Measurements from ENCODE around the gene IRAK3. TPM values are rescaled to one million over a fixed set of nuclear protein-coding genes. Genes with fewer than 3 reads are reported as not detected.
A peak's percentile ranks its signal among the peaks of the same experiment; 100 is the strongest.

IRAK3 gene
- total and polyA plus RNA-seq, 2 donors (not counting 1 experiment from before 2014, with no cell fraction given): 3.9 to 4.3 TPM

DNA sequence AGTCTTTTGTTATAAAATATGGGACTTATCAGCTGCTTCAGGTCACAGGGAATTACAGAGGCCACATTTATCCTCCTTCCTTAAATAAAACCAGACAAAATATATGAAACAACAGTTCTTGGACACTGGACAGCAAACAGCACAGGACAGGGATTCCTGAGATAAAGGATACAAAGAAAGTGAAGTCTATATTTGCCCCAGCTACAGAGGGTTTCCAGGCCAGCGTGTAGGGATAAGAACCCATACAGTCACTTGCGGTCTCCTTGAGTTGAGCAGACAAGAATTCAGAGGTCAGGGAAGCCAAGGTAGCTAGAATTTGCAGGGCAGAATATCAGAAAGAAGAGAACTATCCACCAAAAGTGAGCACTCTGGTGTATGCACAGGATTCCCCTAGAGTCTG lies 49.7 kb upstream of the IRAK3 start:
- peaks cover 14% of the 10 kb centered on the region for H4K20me1 ChIP-seq (ENCODE audit: control insufficient read depth, insufficient read depth, low read length, poor library complexity, severe bottlenecking)
- no peak overlapping the region for H3K4me3 Mint-ChIP-seq
- intact Hi-C loops (cut with micrococcal nuclease): loop anchor here (10.0 kb wide), 1 partner anchor 1125 kb away; the partner anchor contains the start of gene CAND1

DNA sequence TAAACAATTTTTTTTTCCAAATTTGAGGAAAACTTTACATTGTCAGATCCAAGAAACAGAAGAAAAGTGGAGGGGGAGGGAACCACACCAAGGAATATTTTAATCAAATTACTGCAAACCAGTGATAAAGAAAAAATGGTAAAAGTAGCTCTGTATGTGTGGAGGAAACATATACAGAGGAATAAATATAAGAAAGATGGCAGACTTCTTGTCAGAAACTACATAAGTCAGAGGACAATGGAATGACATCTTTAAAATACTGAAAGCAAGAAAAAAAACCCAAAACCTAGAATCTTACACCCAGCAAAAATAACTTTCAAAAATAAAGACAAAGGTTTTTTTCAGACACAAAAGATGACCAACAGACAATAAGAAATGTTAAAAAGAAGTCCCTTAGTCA lies 48.3 kb upstream of the IRAK3 start:
- intact Hi-C loops (cut with micrococcal nuclease): loop anchor here (10.0 kb wide), 1 partner anchor 554 kb away; no protein-coding TSS in a partner anchor
- H3K9me3 ChIP-seq (ENCODE audit: control extremely low read depth in 1 of 3, control insufficient read depth in 2 of 3, insufficient read depth in 1 of 3, low read length in 2 of 3): peaks cover 3 to 19% (median 3%) of the 10 kb centered on the region in 3 donors
- Mint-ChIP-seq H3K9me3 (ENCODE audit: insufficient read depth) (peaks cover 6% of the 10 kb centered on the region), H3K4me1 (peaks cover 11% of the 10 kb centered on the region), H3K27ac (no peak overlapping the region), H3K27me3 (no peaks in the 10 kb centered on the region), H3K4me3 (no peak overlapping the region)
- peaks cover 26 to 65% of the 10 kb centered on the region in 2 experiments for H3K36me3 ChIP-seq (replicated peaks in 1 of 2; ENCODE audit: control extremely low read depth in 1 of 2, control insufficient read depth in 1 of 2, extremely low read depth in 1 of 2, insufficient read depth in 2 of 2, low read length in 1 of 2)
- no peak overlapping the region for H3K9ac ChIP-seq (ENCODE audit: low read length)
- TF ChIP-seq, protein P1, sequence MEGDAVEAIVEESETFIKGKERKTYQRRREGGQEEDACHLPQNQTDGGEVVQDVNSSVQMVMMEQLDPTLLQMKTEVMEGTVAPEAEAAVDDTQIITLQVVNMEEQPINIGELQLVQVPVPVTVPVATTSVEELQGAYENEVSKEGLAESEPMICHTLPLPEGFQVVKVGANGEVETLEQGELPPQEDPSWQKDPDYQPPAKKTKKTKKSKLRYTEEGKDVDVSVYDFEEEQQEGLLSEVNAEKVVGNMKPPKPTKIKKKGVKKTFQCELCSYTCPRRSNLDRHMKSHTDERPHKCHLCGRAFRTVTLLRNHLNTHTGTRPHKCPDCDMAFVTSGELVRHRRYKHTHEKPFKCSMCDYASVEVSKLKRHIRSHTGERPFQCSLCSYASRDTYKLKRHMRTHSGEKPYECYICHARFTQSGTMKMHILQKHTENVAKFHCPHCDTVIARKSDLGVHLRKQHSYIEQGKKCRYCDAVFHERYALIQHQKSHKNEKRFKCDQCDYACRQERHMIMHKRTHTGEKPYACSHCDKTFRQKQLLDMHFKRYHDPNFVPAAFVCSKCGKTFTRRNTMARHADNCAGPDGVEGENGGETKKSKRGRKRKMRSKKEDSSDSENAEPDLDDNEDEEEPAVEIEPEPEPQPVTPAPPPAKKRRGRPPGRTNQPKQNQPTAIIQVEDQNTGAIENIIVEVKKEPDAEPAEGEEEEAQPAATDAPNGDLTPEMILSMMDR (IDR thresholded peaks at IDR 0.05): no peak
- TF ChIP-seq EZH2 (IDR thresholded peaks at IDR 0.05; ENCODE audit: borderline replicate concordance, insufficient read depth, low read depth, low read length, poor library complexity, severe bottlenecking): no peak
- H3K79me2 ChIP-seq (ENCODE audit: control insufficient read depth, insufficient read depth, low read length): peaks cover 16% of the 10 kb centered on the region
- H3K4me2 ChIP-seq (replicated peaks; ENCODE audit: low read depth, low read length, poor library complexity, severe bottlenecking): no peak overlapping the region
- ChIA-PET POLR2A (no interaction called here), CTCF (no interaction called here)
- no peak for DNase-seq
- no peak overlapping the region for H3K4me3 ChIP-seq (ENCODE audit: control extremely low read depth in 1 of 5, extremely low read depth in 1 of 5, insufficient read depth in 1 of 5, low read depth in 2 of 5, low read length in 4 of 5)
- H2AFZ ChIP-seq (ENCODE audit: insufficient read depth, low read depth, low read length, poor library complexity, severe bottlenecking): no peak overlapping the region
- H3K27ac ChIP-seq (ENCODE audit: low read length in 2 of 2): peak overlapping the region in 1 of 2 donors; percentile 6
- H3K4me1 ChIP-seq (ENCODE audit: control insufficient read depth in 2 of 2, insufficient read depth in 2 of 2, low read length in 2 of 2): peaks cover 5 to 11% of the 10 kb centered on the region in 2 donors
- ATAC-seq (ENCODE audit: low read depth): no peak
- H3K27me3 ChIP-seq (replicated peaks in 1 of 4; ENCODE audit: control extremely low read depth in 1 of 4, control insufficient read depth in 3 of 4, insufficient read depth in 4 of 4, low read length in 3 of 4): no peaks in the 10 kb centered on the region
- peaks cover 24% of the 10 kb centered on the region for H4K20me1 ChIP-seq (ENCODE audit: control insufficient read depth, insufficient read depth, low read length, poor library complexity, severe bottlenecking)

More for the DNA sequence above, 49.7 kb upstream of the IRAK3 start:
- H3K27me3 Mint-ChIP-seq: no peaks in the 10 kb centered on the region
- H3K27ac ChIP-seq (ENCODE audit: low read length in 2 of 2): no peak overlapping the region
- no peak for DNase-seq
- H3K79me2 ChIP-seq (ENCODE audit: control insufficient read depth, insufficient read depth, low read length): peaks cover 16% of the 10 kb centered on the region
- H3K27ac Mint-ChIP-seq: no peak overlapping the region
- no peak overlapping the region for H3K9ac ChIP-seq (ENCODE audit: low read length)
- no peak overlapping the region for H3K4me3 ChIP-seq (ENCODE audit: control extremely low read depth in 1 of 5, extremely low read depth in 1 of 5, insufficient read depth in 1 of 5, low read depth in 2 of 5, low read length in 4 of 5)
- H2AFZ ChIP-seq (ENCODE audit: insufficient read depth, low read depth, low read length, poor library complexity, severe bottlenecking): no peak overlapping the region
- peaks cover 3 to 19% (median 3%) of the 10 kb centered on the region in 3 donors for H3K9me3 ChIP-seq (ENCODE audit: control extremely low read depth in 1 of 3, control insufficient read depth in 2 of 3, insufficient read depth in 1 of 3, low read length in 2 of 3)
- ChIA-PET CTCF (no interaction called here), POLR2A (no interaction called here)
- no peak overlapping the region for H3K4me2 ChIP-seq (replicated peaks; ENCODE audit: low read depth, low read length, poor library complexity, severe bottlenecking)
- TF ChIP-seq, protein P1 (IDR thresholded peaks at IDR 0.05): no peak
- no peak for TF ChIP-seq EZH2 (IDR thresholded peaks at IDR 0.05; ENCODE audit: borderline replicate concordance, insufficient read depth, low read depth, low read length, poor library complexity, severe bottlenecking)
- H3K36me3 ChIP-seq (replicated peaks in 1 of 2; ENCODE audit: control extremely low read depth in 1 of 2, control insufficient read depth in 1 of 2, extremely low read depth in 1 of 2, insufficient read depth in 2 of 2, low read length in 1 of 2): peaks cover 24 to 64% of the 10 kb centered on the region in 2 experiments
- H3K27me3 ChIP-seq (replicated peaks in 1 of 4; ENCODE audit: control extremely low read depth in 1 of 4, control insufficient read depth in 3 of 4, insufficient read depth in 4 of 4, low read length in 3 of 4): no peaks in the 10 kb centered on the region
- peaks cover 6% of the 10 kb centered on the region for H3K9me3 Mint-ChIP-seq (ENCODE audit: insufficient read depth)
- WGBS (ENCODE audit: insufficient coverage): 100% methylated on average over 2 of the region's 2 CpGs
- ATAC-seq (ENCODE audit: low read depth): no peak
- H3K4me1 ChIP-seq (ENCODE audit: control insufficient read depth in 2 of 2, insufficient read depth in 2 of 2, low read length in 2 of 2): no peaks in the 10 kb centered on the region
- H3K4me1 Mint-ChIP-seq: no peaks in the 10 kb centered on the region

All from B cell (primary cell).